Measurements from ENCODE around the gene SOX11.

SOX11 gene

DNA sequence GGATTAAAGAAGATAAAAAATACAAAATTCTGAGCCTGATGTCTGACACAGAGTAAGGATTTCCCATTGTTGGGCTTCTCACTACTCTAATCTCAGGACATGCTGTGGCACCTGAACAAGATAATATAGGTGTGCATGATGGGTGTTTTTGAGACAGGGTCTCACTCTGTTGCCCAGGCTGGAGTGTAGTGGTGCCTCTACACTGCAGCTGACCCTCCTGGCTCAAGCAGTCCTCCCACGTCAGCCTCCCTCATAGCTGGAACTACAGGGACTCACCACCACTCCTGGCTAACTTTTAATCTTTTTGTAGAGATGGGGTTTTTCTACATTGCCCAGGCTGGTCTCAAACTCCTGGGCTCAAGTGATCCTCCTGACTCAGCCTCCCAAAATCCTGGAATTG lies 32.9 kb downstream of the SOX11 start:
- no peak for DNase-seq

- DNase-seq, result peak; percentile 55
These were observed 33.7 kb downstream of the SOX11 start for GRCh38 chr2:5725794-5726463.

- no peak for DNase-seq
These were observed 35.1 kb downstream of the SOX11 start for GRCh38 chr2:5727235-5727634.

GRCh38 chr2:5729416-5729815 lies 37.2 kb downstream of the SOX11 start:
- DNase-seq, result no peak

- DNase-seq, result no peak
These were observed 38.2 kb downstream of the SOX11 start for GRCh38 chr2:5730386-5730785.

- DNase-seq, result no peak
These were observed 42.8 kb downstream of the SOX11 start for GRCh38 chr2:5734859-5735520.

GRCh38 chr2:5735521-5735861 lies 43.3 kb downstream of the SOX11 start:
- DNase-seq, result no peak

DNA sequence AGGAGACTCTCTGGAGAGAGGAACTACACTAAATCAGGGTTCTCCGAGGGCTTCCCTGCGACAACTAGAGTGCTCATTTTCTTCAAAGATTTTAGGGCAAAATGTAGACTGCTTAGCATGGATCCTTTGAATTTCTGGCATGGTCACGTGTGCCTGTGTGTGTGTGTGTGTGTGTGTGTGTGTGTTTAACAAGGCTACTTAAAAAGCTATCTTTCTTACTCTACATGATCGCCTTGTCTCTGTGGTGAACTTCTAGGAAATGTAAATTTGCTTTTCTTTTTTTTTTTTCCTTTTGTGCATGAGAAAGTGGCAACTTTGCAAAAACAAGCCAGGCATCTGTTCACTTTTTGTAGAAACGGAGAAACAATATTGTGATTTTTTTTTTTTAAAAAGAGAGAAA lies 43.9 kb downstream of the SOX11 start:
- DNase-seq, result no peak

GRCh38 chr2:5736886-5737285 lies 44.7 kb downstream of the SOX11 start:
- DNase-seq, result peak; percentile 31

DNA sequence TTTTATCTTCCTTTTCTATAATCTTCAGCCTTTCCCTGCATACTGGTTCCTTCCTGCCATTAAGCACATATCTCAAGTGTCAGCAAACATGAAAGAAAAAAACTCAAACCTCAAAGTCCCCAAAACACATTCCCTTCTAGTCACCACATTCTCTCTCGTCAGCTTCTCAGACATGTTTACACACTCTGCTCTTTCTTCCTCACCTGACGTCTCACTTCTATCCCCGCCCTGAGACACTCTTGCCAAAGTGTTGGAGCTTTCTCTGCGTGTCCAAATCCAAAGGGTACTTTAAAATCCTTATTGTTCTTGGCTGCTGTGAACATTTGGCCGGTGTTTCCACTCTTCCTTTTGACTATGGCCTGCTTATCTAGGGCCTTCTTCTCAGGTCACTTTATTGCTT lies 47.9 kb downstream of the SOX11 start:
- DNase-seq, result no peak

GRCh38 chr2:5740817-5741216 lies 48.6 kb downstream of the SOX11 start:
- DNase-seq, result no peak

GRCh38 chr2:5741242-5741641 lies 49.1 kb downstream of the SOX11 start:
- DNase-seq, result no peak

- DNase-seq, result no peak
These were observed 49.9 kb downstream of the SOX11 start for GRCh38 chr2:5742126-5742525.

GRCh38 chr2:5748391-5748790 lies 56.2 kb downstream of the SOX11 start:
- DNase-seq, result no peak

- no peak for DNase-seq
These were observed 56.8 kb downstream of the SOX11 start for GRCh38 chr2:5748946-5749345.

- DNase-seq, result no peak
These were observed 57.2 kb downstream of the SOX11 start for GRCh38 chr2:5749347-5749746.
